Erythroblast (primary cell): ENCODE measurements around the gene CDHR2.
A peak's percentile ranks its signal among the peaks of the same experiment; 100 is the strongest.
"Not testable (repeated sequence)": the region's sequence is repeated elsewhere in the genome, so short reads cannot be mapped to it uniquely, and the experiment has no call there.

Experiments
- DNase-seq, 2 experiments: peaks; one replicate each; lab custom pipeline; 2025; lab: John Stamatoyannopoulos, UW
- GATA1 ChIP-seq: IDR thresholded peaks from 2 replicates; pipeline ENCODE4 v1.6.1; 2011; ENCODE audit warnings: low read depth, mild to moderate bottlenecking, control low read depth, low read length, moderate library complexity
- POLR2A ChIP-seq: IDR thresholded peaks from 2 replicates; pipeline ENCODE4 v1.6.1; 2011; ENCODE audit warnings: mild to moderate bottlenecking, low read length

The CDHR2 gene

GRCh38 chr5:176577312-176578176 is 28.4 kb downstream of the CDHR2 start:
- DNase-seq: no peak
- TF ChIP-seq GATA1 (no peak), POLR2A (no peak)

- TF ChIP-seq GATA1 (no peak), POLR2A (no peak)
- DNase-seq: peak; percentile 55 to 65
Measured at GRCh38 chr5:176578391-176578808, 29.3 kb downstream of the CDHR2 start.

- no peak for TF ChIP-seq POLR2A
- no peak for TF ChIP-seq GATA1
Measured at GRCh38 chr5:176579323-176579722, 30.2 kb downstream of the CDHR2 start.

GRCh38 chr5:176581361-176581760 is 32.2 kb downstream of the CDHR2 start:
- TF ChIP-seq GATA1 (no peak), POLR2A (no peak)
- DNase-seq: no peak

More at GRCh38 chr5:176579323-176579722, 30.2 kb downstream of the CDHR2 start:
- DNase-seq: no peak

- TF ChIP-seq POLR2A (no peak), GATA1 (no peak)
- no peak for DNase-seq
Measured at GRCh38 chr5:176583076-176583475, 33.9 kb downstream of the CDHR2 start.

- DNase-seq: no peak
- TF ChIP-seq GATA1 (no peak), POLR2A (no peak)
Measured at GRCh38 chr5:176587398-176587797, 38.3 kb downstream of the CDHR2 start.

- DNase-seq: no peak
Measured at GRCh38 chr5:176588297-176588696, 39.2 kb downstream of the CDHR2 start.

GRCh38 chr5:176589039-176589769 is 40.1 kb downstream of the CDHR2 start:
- no peak for TF ChIP-seq POLR2A
- no peak for TF ChIP-seq GATA1
- no peak for DNase-seq

More at GRCh38 chr5:176588297-176588696, 39.2 kb downstream of the CDHR2 start:
- TF ChIP-seq GATA1 (no peak), POLR2A (no peak)

GRCh38 chr5:176590035-176590717 is 41.0 kb downstream of the CDHR2 start:
- no peak for TF ChIP-seq POLR2A
- no peak for TF ChIP-seq GATA1
- no peak for DNase-seq

- DNase-seq: not testable (repeated sequence)
Measured at GRCh38 chr5:176591667-176592066, 42.5 kb downstream of the CDHR2 start.

- DNase-seq: no peak
- no peak for TF ChIP-seq GATA1
- TF ChIP-seq POLR2A: no peak
Measured at GRCh38 chr5:176592573-176592972, 43.4 kb downstream of the CDHR2 start.

GRCh38 chr5:176593273-176593869 is 44.2 kb downstream of the CDHR2 start:
- DNase-seq: no peak
- TF ChIP-seq POLR2A (no peak), GATA1 (no peak)

GRCh38 chr5:176594554-176594953 is 45.4 kb downstream of the CDHR2 start:
- DNase-seq: no peak
- TF ChIP-seq POLR2A (no peak), GATA1 (no peak)

- DNase-seq: no peak
- TF ChIP-seq GATA1 (no peak), POLR2A (no peak)
Measured at GRCh38 chr5:176595386-176595943, 46.3 kb downstream of the CDHR2 start.
